Measurements from ENCODE around the gene ZNF91. TPM values are rescaled to one million over a fixed set of nuclear protein-coding genes. Genes with fewer than 3 reads are reported as not detected.

The ZNF91 gene
- total and polyA plus RNA-seq, 2 of the 4 experiments (the other 2 are of a cell fraction): 7.9 to 17.0 TPM

DNA sequence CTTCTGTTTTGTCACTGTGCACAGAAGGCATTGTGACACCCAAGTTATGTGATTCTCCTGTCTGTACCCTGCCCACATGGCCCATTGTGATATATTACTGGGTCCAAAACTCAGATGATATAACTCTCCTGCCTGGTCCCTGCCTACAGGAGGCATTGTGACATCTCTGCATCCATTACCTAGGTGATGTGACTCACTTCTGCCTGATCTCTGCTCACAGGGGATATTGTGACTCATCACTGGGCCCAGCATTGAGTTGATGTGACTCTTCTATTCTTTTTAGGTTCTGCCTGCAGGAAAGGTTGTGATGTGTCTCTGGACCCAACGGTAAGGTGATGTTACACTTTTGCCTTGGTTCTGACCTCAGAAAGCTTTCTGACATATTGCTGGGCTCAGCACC, 77.1 kb downstream of the ZNF91 start:
- no peak overlapping the region for H4K91ac ChIP-seq (ENCODE audit: insufficient read depth, low read depth, low read length)
- H3K4ac ChIP-seq (ENCODE audit: low read depth, low read length): no peak overlapping the region
- H3K18ac ChIP-seq (ENCODE audit: low read depth, low read length): no peak overlapping the region
- TF ChIP-seq BHLHE40 (IDR thresholded peaks at IDR 0.05; ENCODE audit: low read depth, low read length): no peak
- TF ChIP-seq MAFK (IDR thresholded peaks at IDR 0.05; ENCODE audit: low read depth, low read length): no peak
- no peak for TF ChIP-seq RCOR1 (IDR thresholded peaks at IDR 0.05; ENCODE audit: insufficient replicate concordance, low read length)
- no peak for TF ChIP-seq SMC3 (IDR thresholded peaks at IDR 0.05; ENCODE audit: low read depth, low read length)
- no peak for TF ChIP-seq CEBPB (IDR thresholded peaks at IDR 0.05; ENCODE audit: low read depth, low read length)
- TF ChIP-seq FOS (IDR thresholded peaks at IDR 0.05; ENCODE audit: low read depth, low read length): no peak
- no peak for TF ChIP-seq RAD21 (IDR thresholded peaks at IDR 0.05; ENCODE audit: low read length)
- TF ChIP-seq, protein P1, sequence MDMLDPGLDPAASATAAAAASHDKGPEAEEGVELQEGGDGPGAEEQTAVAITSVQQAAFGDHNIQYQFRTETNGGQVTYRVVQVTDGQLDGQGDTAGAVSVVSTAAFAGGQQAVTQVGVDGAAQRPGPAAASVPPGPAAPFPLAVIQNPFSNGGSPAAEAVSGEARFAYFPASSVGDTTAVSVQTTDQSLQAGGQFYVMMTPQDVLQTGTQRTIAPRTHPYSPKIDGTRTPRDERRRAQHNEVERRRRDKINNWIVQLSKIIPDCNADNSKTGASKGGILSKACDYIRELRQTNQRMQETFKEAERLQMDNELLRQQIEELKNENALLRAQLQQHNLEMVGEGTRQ (IDR thresholded peaks at IDR 0.05; ENCODE audit: low read depth, low read length): no peak
- TF ChIP-seq RFX5 (IDR thresholded peaks at IDR 0.05; ENCODE audit: low read depth, low read length): no peak
- TF ChIP-seq CHD1 (IDR thresholded peaks at IDR 0.05; ENCODE audit: low read depth, low read length): no peak
- TF ChIP-seq, protein P2, sequence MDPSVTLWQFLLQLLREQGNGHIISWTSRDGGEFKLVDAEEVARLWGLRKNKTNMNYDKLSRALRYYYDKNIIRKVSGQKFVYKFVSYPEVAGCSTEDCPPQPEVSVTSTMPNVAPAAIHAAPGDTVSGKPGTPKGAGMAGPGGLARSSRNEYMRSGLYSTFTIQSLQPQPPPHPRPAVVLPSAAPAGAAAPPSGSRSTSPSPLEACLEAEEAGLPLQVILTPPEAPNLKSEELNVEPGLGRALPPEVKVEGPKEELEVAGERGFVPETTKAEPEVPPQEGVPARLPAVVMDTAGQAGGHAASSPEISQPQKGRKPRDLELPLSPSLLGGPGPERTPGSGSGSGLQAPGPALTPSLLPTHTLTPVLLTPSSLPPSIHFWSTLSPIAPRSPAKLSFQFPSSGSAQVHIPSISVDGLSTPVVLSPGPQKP (IDR thresholded peaks at IDR 0.05; ENCODE audit: borderline replicate concordance, low read depth, low read length): no peak
- no peak for TF ChIP-seq MXI1 (IDR thresholded peaks at IDR 0.05; ENCODE audit: borderline replicate concordance, low read depth, low read length)
- no peak for TF ChIP-seq POLR2A (IDR thresholded peaks at IDR 0.05; ENCODE audit: low read depth, low read length)
- TF ChIP-seq, protein P3, sequence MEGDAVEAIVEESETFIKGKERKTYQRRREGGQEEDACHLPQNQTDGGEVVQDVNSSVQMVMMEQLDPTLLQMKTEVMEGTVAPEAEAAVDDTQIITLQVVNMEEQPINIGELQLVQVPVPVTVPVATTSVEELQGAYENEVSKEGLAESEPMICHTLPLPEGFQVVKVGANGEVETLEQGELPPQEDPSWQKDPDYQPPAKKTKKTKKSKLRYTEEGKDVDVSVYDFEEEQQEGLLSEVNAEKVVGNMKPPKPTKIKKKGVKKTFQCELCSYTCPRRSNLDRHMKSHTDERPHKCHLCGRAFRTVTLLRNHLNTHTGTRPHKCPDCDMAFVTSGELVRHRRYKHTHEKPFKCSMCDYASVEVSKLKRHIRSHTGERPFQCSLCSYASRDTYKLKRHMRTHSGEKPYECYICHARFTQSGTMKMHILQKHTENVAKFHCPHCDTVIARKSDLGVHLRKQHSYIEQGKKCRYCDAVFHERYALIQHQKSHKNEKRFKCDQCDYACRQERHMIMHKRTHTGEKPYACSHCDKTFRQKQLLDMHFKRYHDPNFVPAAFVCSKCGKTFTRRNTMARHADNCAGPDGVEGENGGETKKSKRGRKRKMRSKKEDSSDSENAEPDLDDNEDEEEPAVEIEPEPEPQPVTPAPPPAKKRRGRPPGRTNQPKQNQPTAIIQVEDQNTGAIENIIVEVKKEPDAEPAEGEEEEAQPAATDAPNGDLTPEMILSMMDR (conservative IDR thresholded peaks at IDR 0.05; ENCODE audit: low read depth, low read length): no peak
- CTCF ChIA-PET: no interaction called here
- no peak overlapping the region for H4K8ac ChIP-seq (ENCODE audit: low read depth in 2 of 2, low read length in 2 of 2)
- no peak overlapping the region for H3K4me3 ChIP-seq (ENCODE audit: insufficient read depth, low read depth, low read length)
- in situ Hi-C loops (cut with MboI; ENCODE audit: low sequenced_read_pairs): no loop called here
- H3K4me2 ChIP-seq (ENCODE audit: low read depth, low read length): no peak overlapping the region
- no peaks in the 10 kb centered on the region for H3K9me1 ChIP-seq (ENCODE audit: insufficient read depth, low read length)
- no CpG with 5 or more reads among the region's 1 CpG for WGBS, 2 experiments (ENCODE audit: extremely low coverage in 2 of 2, insufficient read length in 1 of 2)
- H2BK20ac ChIP-seq (ENCODE audit: low read depth, low read length): no peak overlapping the region
- no peaks in the 10 kb centered on the region for H4K20me1 ChIP-seq (ENCODE audit: insufficient read depth, low read length)
- no peak overlapping the region for H2BK15ac ChIP-seq (ENCODE audit: low read depth, low read length)
- no peak overlapping the region for H2BK120ac ChIP-seq (ENCODE audit: low read depth, low read length)
- no peaks in the 10 kb centered on the region for H3K4me1 ChIP-seq (ENCODE audit: control insufficient read depth, insufficient read depth, low read length)
- no peak overlapping the region for H4K5ac ChIP-seq (ENCODE audit: low read depth, low read length)
- H3K36me3 ChIP-seq (ENCODE audit: control insufficient read depth, insufficient read depth, low read length): no peaks in the 10 kb centered on the region
- H3K27ac ChIP-seq (ENCODE audit: insufficient read depth, low read length): no peak overlapping the region
- no peaks in the 10 kb centered on the region for H3K27me3 ChIP-seq (ENCODE audit: control insufficient read depth, insufficient read depth, low read length)
- no peak overlapping the region for H2BK5ac ChIP-seq (ENCODE audit: low read depth, low read length, poor library complexity, severe bottlenecking)
- H2AK5ac ChIP-seq (ENCODE audit: low read depth, low read length): no peak overlapping the region
- H3K14ac ChIP-seq (replicated peaks; ENCODE audit: low read depth, low read length): no peak overlapping the region
- no peak overlapping the region for H2AFZ ChIP-seq (replicated peaks; ENCODE audit: low read length, poor library complexity)
- intact Hi-C loops (cut with micrococcal nuclease): no loop called here
- DNase-seq (peak; percentile 10), ATAC-seq (ENCODE audit: low read depth) (no peak)
- POLR2A ChIA-PET (ENCODE audit: unreplicated experiment): no interaction called here
- H2AK9ac ChIP-seq (replicated peaks; ENCODE audit: low read depth, low read length, poor library complexity): peak overlapping the region; percentile 24
- no peak overlapping the region for H3K23ac ChIP-seq (ENCODE audit: low read depth, low read length)
- no TSS peak for BruUV-seq (replicated peaks)
- peaks cover 6% of the 10 kb centered on the region; the same call in 1 of the 2 replicates for H3K9me3 ChIP-seq (ENCODE audit: control insufficient read depth, insufficient read depth, low read length)
- dilution Hi-C loops (cut with HindIII; ENCODE audit: low sequenced_read_pairs, unreplicated experiment): no loop called here
- H3K79me1 ChIP-seq (ENCODE audit: low read depth in 1 of 2, low read length in 2 of 2): no peaks in the 10 kb centered on the region
- H3K9ac ChIP-seq (ENCODE audit: low read depth, low read length): no peak overlapping the region
- H3K56ac ChIP-seq (ENCODE audit: extremely low read depth, insufficient read depth, low read length): no peak overlapping the region
